Osteoblast (primary cell): ENCODE data around the gene GADL1. TPM values are rescaled to one million over a fixed set of nuclear protein-coding genes. Genes with fewer than 3 reads are reported as not detected.

Experiments used
- DNase-seq: peaks from one replicate; pipeline ENCODE4 v3.0.0; 2011; ENCODE audit warnings: low spot score, mixed read lengths; ENCODE audit not compliant: insufficient read length; ENCODE audit errors: missing footprints
- H2AFZ ChIP-seq: 2 replicates; pipeline ENCODE4 v1.6.0; 2011; ENCODE audit warnings: mild to moderate bottlenecking, low read length
- H3K27ac ChIP-seq: 2 replicates; pipeline ENCODE4 v1.5.1; 2011; ENCODE audit warnings: mild to moderate bottlenecking, low read depth, low read length, moderate library complexity
- H3K27me3 ChIP-seq: 2 replicates; pipeline ENCODE4 v1.6.0; 2012; ENCODE audit warnings: mild to moderate bottlenecking, control low read depth, inconsistent platforms, low read length, moderate library complexity; ENCODE audit not compliant: insufficient read depth
- H3K36me3 ChIP-seq: 2 replicates; pipeline ENCODE4 v1.5.1; 2011; ENCODE audit warnings: mild to moderate bottlenecking, low read length, control low read depth, moderate library complexity; ENCODE audit not compliant: insufficient read depth
- H3K4me1 ChIP-seq: 2 replicates; pipeline ENCODE4 v1.5.1; 2011; ENCODE audit warnings: mild to moderate bottlenecking, low read length, control low read depth, moderate library complexity; ENCODE audit not compliant: insufficient read depth
- H3K4me2 ChIP-seq: 2 replicates; pipeline ENCODE4 v1.6.0; 2011; ENCODE audit warnings: mild to moderate bottlenecking, low read length; ENCODE audit not compliant: insufficient read depth
- H3K4me3 ChIP-seq: fragments of 200-600 bp; sonication (generic); 3 replicates; pipeline ENCODE4 v1.5.1; 2012; ENCODE audit warnings: mild to moderate bottlenecking, low read length, inconsistent platforms; ENCODE audit not compliant: insufficient read depth
- H3K79me2 ChIP-seq: 2 replicates; pipeline ENCODE4 v1.6.0; 2012; ENCODE audit warnings: mild to moderate bottlenecking, low read length, control low read depth, inconsistent platforms; ENCODE audit not compliant: insufficient read depth
- H3K9me3 ChIP-seq: 2 replicates; pipeline ENCODE4 v1.5.1; 2011; ENCODE audit warnings: low read depth, low read length, control low read depth
- H4K20me1 ChIP-seq: 2 replicates; pipeline ENCODE4 v1.6.0; 2012; ENCODE audit warnings: mild to moderate bottlenecking, low read length, control low read depth; ENCODE audit not compliant: insufficient read depth
- total RNA-seq: library from RNA; depleted of rRNA; stranded (reverse); fragments of >200 nt; gene quantifications from 2 replicates; pipeline ENCODE4 v1.2.3, GENCODE V29; 2012
- TF ChIP-seq, protein P1 (sequence below): IDR thresholded peaks from 2 replicates; pipeline ENCODE4 v1.5.1; 2011; ENCODE audit warnings: mild to moderate bottlenecking, low read depth, low read length, moderate library complexity; ENCODE audit errors: extremely low read depth

GADL1 gene
- total RNA-seq, 1 donor = not detected

DNA sequence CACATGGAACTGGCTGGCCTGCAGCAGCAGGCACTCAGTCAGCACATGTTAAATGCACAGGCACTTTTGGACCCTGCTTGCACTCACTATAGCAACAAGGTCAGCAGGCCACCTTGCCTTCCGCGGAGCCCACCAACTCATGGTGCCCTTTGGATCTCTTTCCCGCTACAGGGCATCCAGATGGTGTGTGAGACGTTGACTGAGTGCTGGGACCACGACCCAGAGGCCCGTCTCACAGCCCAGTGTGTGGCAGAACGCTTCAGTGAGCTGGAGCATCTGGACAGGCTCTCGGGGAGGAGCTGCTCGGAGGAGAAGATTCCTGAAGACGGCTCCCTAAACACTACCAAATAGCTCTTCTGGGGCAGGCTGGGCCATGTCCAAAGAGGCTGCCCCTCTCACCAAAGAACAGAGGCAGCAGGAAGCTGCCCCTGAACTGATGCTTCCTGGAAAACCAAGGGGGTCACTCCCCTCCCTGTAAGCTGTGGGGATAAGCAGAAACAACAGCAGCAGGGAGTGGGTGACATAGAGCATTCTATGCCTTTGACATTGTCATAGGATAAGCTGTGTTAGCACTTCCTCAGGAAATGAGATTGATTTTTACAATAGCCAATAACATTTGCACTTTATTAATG lies 203.1 kb downstream of the GADL1 start:
- TF ChIP-seq, protein P1, sequence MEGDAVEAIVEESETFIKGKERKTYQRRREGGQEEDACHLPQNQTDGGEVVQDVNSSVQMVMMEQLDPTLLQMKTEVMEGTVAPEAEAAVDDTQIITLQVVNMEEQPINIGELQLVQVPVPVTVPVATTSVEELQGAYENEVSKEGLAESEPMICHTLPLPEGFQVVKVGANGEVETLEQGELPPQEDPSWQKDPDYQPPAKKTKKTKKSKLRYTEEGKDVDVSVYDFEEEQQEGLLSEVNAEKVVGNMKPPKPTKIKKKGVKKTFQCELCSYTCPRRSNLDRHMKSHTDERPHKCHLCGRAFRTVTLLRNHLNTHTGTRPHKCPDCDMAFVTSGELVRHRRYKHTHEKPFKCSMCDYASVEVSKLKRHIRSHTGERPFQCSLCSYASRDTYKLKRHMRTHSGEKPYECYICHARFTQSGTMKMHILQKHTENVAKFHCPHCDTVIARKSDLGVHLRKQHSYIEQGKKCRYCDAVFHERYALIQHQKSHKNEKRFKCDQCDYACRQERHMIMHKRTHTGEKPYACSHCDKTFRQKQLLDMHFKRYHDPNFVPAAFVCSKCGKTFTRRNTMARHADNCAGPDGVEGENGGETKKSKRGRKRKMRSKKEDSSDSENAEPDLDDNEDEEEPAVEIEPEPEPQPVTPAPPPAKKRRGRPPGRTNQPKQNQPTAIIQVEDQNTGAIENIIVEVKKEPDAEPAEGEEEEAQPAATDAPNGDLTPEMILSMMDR = no peak
- Histone ChIP-seq H3K4me2 (no peak overlapping the region), H4K20me1 (no peaks in the 10 kb centered on the region), H3K4me3 (no peak overlapping the region), H3K27ac (no peak overlapping the region), H3K27me3 (no peaks in the 10 kb centered on the region), H3K9me3 (no peaks in the 10 kb centered on the region), H2AFZ (no peak overlapping the region), H3K79me2 (peaks cover 2% of the 10 kb centered on the region), H3K36me3 (peaks cover 77% of the 10 kb centered on the region), H3K4me1 (peaks cover 30% of the 10 kb centered on the region)
- no peak for DNase-seq

DNA sequence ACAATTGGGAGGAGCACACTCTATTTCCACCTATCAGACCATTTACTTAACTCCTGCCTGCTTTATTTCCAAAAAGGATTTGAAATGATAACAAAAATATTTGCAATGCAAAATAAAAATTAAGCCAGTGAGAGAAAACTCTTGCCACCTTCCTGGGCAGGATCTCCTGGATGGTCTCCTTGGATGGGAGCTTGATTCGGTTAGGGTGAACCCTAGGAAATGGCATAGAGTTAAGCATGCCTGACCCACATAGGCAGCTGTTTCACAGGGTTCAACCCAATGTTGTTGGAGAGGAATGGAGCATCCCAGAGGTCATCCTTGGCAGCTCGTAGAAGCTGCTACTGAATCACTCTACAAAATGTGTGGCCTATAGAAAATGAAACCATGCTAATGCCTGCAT lies 204.3 kb downstream of the GADL1 start:
- H3K79me2 ChIP-seq = peaks cover 6% of the 10 kb centered on the region
- no peak overlapping the region for H2AFZ ChIP-seq
- H3K4me3 ChIP-seq = no peak overlapping the region
- DNase-seq = no peak
- H3K4me1 ChIP-seq = peaks cover 30% of the 10 kb centered on the region
- H3K27me3 ChIP-seq = no peaks in the 10 kb centered on the region
- peaks cover 70% of the 10 kb centered on the region for H3K36me3 ChIP-seq
- H3K9me3 ChIP-seq = no peaks in the 10 kb centered on the region
- H3K4me2 ChIP-seq = no peak overlapping the region
- TF ChIP-seq, protein P1 = no peak
- H4K20me1 ChIP-seq = no peaks in the 10 kb centered on the region
- H3K27ac ChIP-seq = no peak overlapping the region

DNA sequence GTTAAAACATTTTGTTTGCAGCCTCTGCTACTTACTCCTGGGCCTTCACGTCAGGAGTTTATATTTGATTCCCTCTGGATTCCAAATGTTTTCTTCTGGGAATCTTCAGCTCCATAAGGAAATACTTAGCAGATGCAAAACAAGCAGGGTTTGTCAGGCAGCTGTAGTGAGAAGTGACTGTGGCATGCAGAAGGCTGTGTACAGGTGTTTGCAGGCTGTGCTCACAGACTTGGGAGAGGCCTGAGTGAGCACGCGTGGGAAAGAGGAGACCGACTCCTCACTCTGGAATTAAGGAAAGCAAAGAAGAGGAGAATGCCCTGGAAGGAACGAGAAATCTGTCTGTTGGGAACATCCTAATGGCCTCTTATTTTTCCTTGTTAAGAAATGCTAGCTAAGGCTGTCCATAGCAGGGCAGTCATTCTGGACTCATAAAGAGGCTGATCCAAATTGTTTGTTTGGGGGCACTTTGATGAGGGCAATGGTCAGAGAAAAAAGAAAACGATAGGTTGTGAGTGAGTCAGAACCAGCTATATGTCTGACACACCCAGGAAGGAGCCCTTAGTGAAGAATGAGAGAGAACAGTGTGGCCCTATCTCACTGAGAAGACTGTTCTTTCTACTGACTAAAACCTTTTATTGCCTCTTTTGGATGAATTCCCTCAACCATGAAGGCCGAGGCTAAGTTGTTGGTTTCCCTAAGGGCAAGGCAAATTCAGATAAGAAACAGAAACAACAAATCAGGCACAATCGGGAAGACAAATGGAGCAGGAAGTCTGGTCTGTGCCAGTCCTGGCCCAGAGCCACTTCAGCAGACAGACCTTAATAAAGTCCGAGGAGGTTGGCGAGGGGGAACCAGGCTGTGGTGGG lies 205.5 kb downstream of the GADL1 start:
- peak overlapping the region; percentile 23 for H2AFZ ChIP-seq
- H3K27ac ChIP-seq = peak overlapping the region; percentile 74
- no peaks in the 10 kb centered on the region for H4K20me1 ChIP-seq
- peak overlapping the region; percentile 34 for H3K4me3 ChIP-seq
- H3K79me2 ChIP-seq = peaks cover 13% of the 10 kb centered on the region
- TF ChIP-seq, protein P1 = no peak
- peaks cover 59% of the 10 kb centered on the region for H3K36me3 ChIP-seq
- peak; percentile 77 for DNase-seq
- H3K27me3 ChIP-seq = no peaks in the 10 kb centered on the region
- H3K4me2 ChIP-seq = peak overlapping the region; percentile 57
- peaks cover 30% of the 10 kb centered on the region for H3K4me1 ChIP-seq
- H3K9me3 ChIP-seq = no peaks in the 10 kb centered on the region

DNA sequence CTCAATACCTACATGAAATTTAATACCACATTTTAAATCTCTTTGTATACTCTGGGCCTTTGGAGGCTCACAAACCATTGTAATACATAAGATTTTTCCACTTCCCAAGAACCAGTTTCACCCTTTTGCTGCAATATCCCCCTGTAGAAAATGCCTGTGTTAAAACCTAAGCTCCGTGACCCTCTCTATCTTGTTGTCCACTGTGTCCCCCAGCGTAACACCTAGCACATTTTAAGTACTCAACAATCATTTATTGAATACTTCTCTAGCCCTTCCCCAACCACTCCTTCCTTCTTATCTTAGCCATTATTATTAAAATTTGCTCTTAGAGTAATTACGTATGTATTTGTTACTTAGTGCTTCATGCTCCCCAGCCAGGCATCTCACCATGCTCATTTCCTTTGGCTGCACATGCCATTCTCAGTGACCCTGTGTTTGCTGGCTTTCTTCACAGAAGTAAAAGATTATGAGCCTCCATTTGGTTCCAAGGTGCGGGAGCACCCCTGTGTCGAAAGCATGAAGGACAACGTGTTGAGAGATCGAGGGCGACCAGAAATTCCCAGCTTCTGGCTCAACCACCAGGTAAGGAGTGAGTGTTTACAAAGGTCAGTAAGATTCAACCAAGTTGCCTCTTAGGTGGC lies 206.4 kb downstream of the GADL1 start:
- Histone ChIP-seq H3K9me3 (no peaks in the 10 kb centered on the region), H2AFZ (no peak overlapping the region), H3K4me2 (no peak overlapping the region), H3K27ac (peak overlapping the region; percentile 74), H3K4me3 (no peak overlapping the region), H4K20me1 (no peaks in the 10 kb centered on the region), H3K79me2 (peaks cover 19% of the 10 kb centered on the region), H3K36me3 (peaks cover 55% of the 10 kb centered on the region), H3K4me1 (peaks cover 31% of the 10 kb centered on the region), H3K27me3 (no peaks in the 10 kb centered on the region)
- TF ChIP-seq, protein P1 = no peak
- DNase-seq = no peak
